ENCODE data around the gene ZNF524. TPM values are rescaled to one million over a fixed set of nuclear protein-coding genes. Genes with fewer than 3 reads are reported as not detected.
"Not testable (repeated sequence)": the region's sequence is repeated elsewhere in the genome, so short reads cannot be mapped to it uniquely, and the experiment has no call there.

The ZNF524 gene
- polyA plus RNA-seq, 1 donor: 18.9 TPM

- Histone ChIP-seq H3K9me3 (ENCODE audit: control insufficient read depth, low read depth, low read length) (peaks cover 7% of the 10 kb centered on the region), H3K36me3 (ENCODE audit: control insufficient read depth, insufficient read depth, low read length) (no peaks in the 10 kb centered on the region), H3K27me3 (ENCODE audit: control insufficient read depth, insufficient read depth, low read length) (peaks cover 4% of the 10 kb centered on the region), H3K4me3 (ENCODE audit: low read length) (no peak overlapping the region), H3K4me1 (ENCODE audit: control insufficient read depth, insufficient read depth, low read length) (peaks cover 21% of the 10 kb centered on the region), H3K27ac (ENCODE audit: low read length) (peak overlapping the region; percentile 33)
- DNase-seq: peak in 1 of 2 donors; percentile 63
- WGBS (ENCODE audit: insufficient coverage, low lambda C conversion rate): 23% methylated on average over 5 of the region's 12 CpGs
Measured at GRCh38 chr19:55563261-55563690, 36.8 kb upstream of the ZNF524 start.

GRCh38 chr19:55566823-55567222, 33.3 kb upstream of the ZNF524 start:
- no peak for DNase-seq
- no peaks in the 10 kb centered on the region for H3K27me3 ChIP-seq (ENCODE audit: control insufficient read depth, insufficient read depth, low read length)
- no peak overlapping the region for H3K27ac ChIP-seq (ENCODE audit: low read length)
- no peaks in the 10 kb centered on the region for H3K36me3 ChIP-seq (ENCODE audit: control insufficient read depth, insufficient read depth, low read length)
- peaks cover 7% of the 10 kb centered on the region for H3K9me3 ChIP-seq (ENCODE audit: control insufficient read depth, low read depth, low read length)
- H3K4me1 ChIP-seq (ENCODE audit: control insufficient read depth, insufficient read depth, low read length): peaks cover 21% of the 10 kb centered on the region
- no peak overlapping the region for H3K4me3 ChIP-seq (ENCODE audit: low read length)
- 30% methylated on average over 2 of the region's 9 CpGs for WGBS (ENCODE audit: insufficient coverage, low lambda C conversion rate)

GRCh38 chr19:55567708-55568328, 32.3 kb upstream of the ZNF524 start:
- Histone ChIP-seq H3K9me3 (ENCODE audit: control insufficient read depth, low read depth, low read length) (peaks cover 7% of the 10 kb centered on the region), H3K4me3 (ENCODE audit: low read length) (no peak overlapping the region), H3K27ac (ENCODE audit: low read length) (no peak overlapping the region), H3K4me1 (ENCODE audit: control insufficient read depth, insufficient read depth, low read length) (peaks cover 20% of the 10 kb centered on the region), H3K27me3 (ENCODE audit: control insufficient read depth, insufficient read depth, low read length) (no peaks in the 10 kb centered on the region), H3K36me3 (ENCODE audit: control insufficient read depth, insufficient read depth, low read length) (no peaks in the 10 kb centered on the region)
- DNase-seq: no peak

GRCh38 chr19:55569477-55569876, 30.6 kb upstream of the ZNF524 start:
- H3K27me3 ChIP-seq (ENCODE audit: control insufficient read depth, insufficient read depth, low read length); DNase-seq; H3K9me3 ChIP-seq (ENCODE audit: control insufficient read depth, low read depth, low read length); H3K36me3 ChIP-seq (ENCODE audit: control insufficient read depth, insufficient read depth, low read length); H3K27ac ChIP-seq (ENCODE audit: low read length); H3K4me3 ChIP-seq (ENCODE audit: low read length); H3K4me1 ChIP-seq (ENCODE audit: control insufficient read depth, insufficient read depth, low read length): not testable (repeated sequence)
- WGBS (ENCODE audit: insufficient coverage, low lambda C conversion rate): no CpG with 5 or more reads among the region's 5 CpGs

GRCh38 chr19:55573929-55574328, 26.2 kb upstream of the ZNF524 start:
- no CpG with 5 or more reads among the region's 6 CpGs for WGBS (ENCODE audit: insufficient coverage, low lambda C conversion rate)
- H3K27me3 ChIP-seq (ENCODE audit: control insufficient read depth, insufficient read depth, low read length); DNase-seq; H3K27ac ChIP-seq (ENCODE audit: low read length); H3K4me3 ChIP-seq (ENCODE audit: low read length); H3K9me3 ChIP-seq (ENCODE audit: control insufficient read depth, low read depth, low read length); H3K4me1 ChIP-seq (ENCODE audit: control insufficient read depth, insufficient read depth, low read length): not testable (repeated sequence)
- H3K36me3 ChIP-seq (ENCODE audit: control insufficient read depth, insufficient read depth, low read length): peaks cover 12% of the 10 kb centered on the region

GRCh38 chr19:55576746-55577145, 23.3 kb upstream of the ZNF524 start:
- H3K36me3 ChIP-seq (ENCODE audit: control insufficient read depth, insufficient read depth, low read length): peaks cover 12% of the 10 kb centered on the region
- H3K27ac ChIP-seq (ENCODE audit: low read length): no peak overlapping the region
- no peaks in the 10 kb centered on the region for H3K9me3 ChIP-seq (ENCODE audit: control insufficient read depth, low read depth, low read length)
- H3K4me3 ChIP-seq (ENCODE audit: low read length): no peak overlapping the region
- H3K4me1 ChIP-seq (ENCODE audit: control insufficient read depth, insufficient read depth, low read length): peaks cover 11% of the 10 kb centered on the region
- WGBS (ENCODE audit: insufficient coverage, low lambda C conversion rate): 80% methylated on average over 1 of the region's 5 CpGs
- H3K27me3 ChIP-seq (ENCODE audit: control insufficient read depth, insufficient read depth, low read length): no peaks in the 10 kb centered on the region
- no peak for DNase-seq

- H3K4me1 ChIP-seq (ENCODE audit: control insufficient read depth, insufficient read depth, low read length): peaks cover 16% of the 10 kb centered on the region
- no CpG with 5 or more reads among the region's 83 CpGs for WGBS (ENCODE audit: insufficient coverage, low lambda C conversion rate)
- no peak overlapping the region for H3K27ac ChIP-seq (ENCODE audit: low read length)
- H3K4me3 ChIP-seq (ENCODE audit: low read length): no peak overlapping the region
- peaks cover 12% of the 10 kb centered on the region for H3K36me3 ChIP-seq (ENCODE audit: control insufficient read depth, insufficient read depth, low read length)
- H3K9me3 ChIP-seq (ENCODE audit: control insufficient read depth, low read depth, low read length): no peaks in the 10 kb centered on the region
- H3K27me3 ChIP-seq (ENCODE audit: control insufficient read depth, insufficient read depth, low read length): no peaks in the 10 kb centered on the region
- DNase-seq: no peak
Measured at GRCh38 chr19:55578031-55578760, 21.9 kb upstream of the ZNF524 start.

GRCh38 chr19:55578761-55579747, 21.0 kb upstream of the ZNF524 start:
- H3K4me3 ChIP-seq (ENCODE audit: low read length): peak overlapping the region; percentile 97
- WGBS (ENCODE audit: insufficient coverage, low lambda C conversion rate): 88% methylated on average over 8 of the region's 90 CpGs
- DNase-seq: no peak
- H3K9me3 ChIP-seq (ENCODE audit: control insufficient read depth, low read depth, low read length): no peaks in the 10 kb centered on the region
- H3K4me1 ChIP-seq (ENCODE audit: control insufficient read depth, insufficient read depth, low read length): peaks cover 16% of the 10 kb centered on the region
- H3K27me3 ChIP-seq (ENCODE audit: control insufficient read depth, insufficient read depth, low read length): no peaks in the 10 kb centered on the region
- H3K36me3 ChIP-seq (ENCODE audit: control insufficient read depth, insufficient read depth, low read length): peaks cover 12% of the 10 kb centered on the region
- no peak overlapping the region for H3K27ac ChIP-seq (ENCODE audit: low read length)

- no peaks in the 10 kb centered on the region for H3K27me3 ChIP-seq (ENCODE audit: control insufficient read depth, insufficient read depth, low read length)
- H3K27ac ChIP-seq (ENCODE audit: low read length): peak overlapping the region; percentile 81
- no peaks in the 10 kb centered on the region for H3K9me3 ChIP-seq (ENCODE audit: control insufficient read depth, low read depth, low read length)
- peak overlapping the region; percentile 97 for H3K4me3 ChIP-seq (ENCODE audit: low read length)
- WGBS (ENCODE audit: insufficient coverage, low lambda C conversion rate): 66% methylated on average over 3 of the region's 20 CpGs
- H3K36me3 ChIP-seq (ENCODE audit: control insufficient read depth, insufficient read depth, low read length): peaks cover 12% of the 10 kb centered on the region
- peaks cover 16% of the 10 kb centered on the region for H3K4me1 ChIP-seq (ENCODE audit: control insufficient read depth, insufficient read depth, low read length)
- peak in 1 of 2 donors; percentile 46 for DNase-seq
Measured at GRCh38 chr19:55579766-55580621, 20.1 kb upstream of the ZNF524 start.
